ENCODE measurements around the gene MAML3. TPM values are rescaled to one million over a fixed set of nuclear protein-coding genes. Genes with fewer than 3 reads are reported as not detected.

Gene MAML3
- total RNA-seq: 10 to 100 TPM; 21.2 to 28.4 (median 22.1) TPM

- TF ChIP-seq CTCF (IDR thresholded peaks at IDR 0.05): no peak
- no peak for TF ChIP-seq POLR2A (IDR thresholded peaks at IDR 0.05)
- 0 to 1% methylated on average over 64 to 71 of the region's 79 CpGs for WGBS, 2 donors
Measured at GRCh38 chr4:140153718-140154571, at the start of gene MAML3. MAML3 (minus strand) TSS chr4:140154184; CDS start chr4:140153327, 857 bp downstream.

GRCh38 chr4:140198942-140199341, 45.0 kb upstream of the MAML3 start:
- H3K4me3 ChIP-seq (ENCODE audit: low read depth, poor library complexity, severe bottlenecking): no peak overlapping the region
- DNase-seq (ENCODE audit: low spot score in 2 of 2): no peak
- WGBS, 2 donors: 74 to 84% methylated on average over 1 of the region's 1 CpG
- intact Hi-C loops (cut with DNase I; ENCODE audit: low total_unique reads): no loop called here
- TF ChIP-seq POLR2A (IDR thresholded peaks at IDR 0.05): no peak

More at GRCh38 chr4:140153718-140154571, at the start of gene MAML3:
- peak; percentile 92 to 98 for DNase-seq (ENCODE audit: low spot score in 2 of 2)
- peak within 1 kb of the TSS; percentile 77 for H3K4me3 ChIP-seq (ENCODE audit: low read depth, poor library complexity, severe bottlenecking)
- intact Hi-C loops (cut with DNase I; ENCODE audit: low total_unique reads): loop anchor here (5.0 to 10.0 kb wide), 2 partner anchors 91 to 422 kb away; no protein-coding TSS in a partner anchor

GRCh38 chr4:140195806-140196205, 41.8 kb upstream of the MAML3 start:
- no peak for DNase-seq (ENCODE audit: low spot score in 2 of 2)
- whole genome bisulfite sequencing, 2 donors: 80 to 89% methylated on average over 6 of the region's 6 CpGs
- H3K4me3 ChIP-seq (ENCODE audit: low read depth, poor library complexity, severe bottlenecking): no peak overlapping the region
- intact Hi-C loops (cut with DNase I; ENCODE audit: low total_unique reads): no loop called here
- TF ChIP-seq CTCF (IDR thresholded peaks at IDR 0.05) (no peak), POLR2A (IDR thresholded peaks at IDR 0.05) (no peak)

- WGBS, 2 donors: 76 to 78% methylated on average over 2 of the region's 2 CpGs
- TF ChIP-seq POLR2A (IDR thresholded peaks at IDR 0.05) (no peak), CTCF (IDR thresholded peaks at IDR 0.05) (no peak)
- intact Hi-C loops (cut with DNase I; ENCODE audit: low total_unique reads): loop anchor here (5.0 kb wide), 1 partner anchor 822 kb away; no protein-coding TSS in a partner anchor
Measured at GRCh38 chr4:140189805-140190204, 35.8 kb upstream of the MAML3 start.

GRCh38 chr4:140188975-140189374, 35.0 kb upstream of the MAML3 start:
- no peak for DNase-seq (ENCODE audit: low spot score in 2 of 2)
- H3K4me3 ChIP-seq (ENCODE audit: low read depth, poor library complexity, severe bottlenecking): no peak overlapping the region
- intact Hi-C loops (cut with DNase I; ENCODE audit: low total_unique reads): no loop called here
- WGBS, 2 donors: 20 to 41% methylated on average over 2 of the region's 2 CpGs
- TF ChIP-seq POLR2A (IDR thresholded peaks at IDR 0.05) (no peak), CTCF (IDR thresholded peaks at IDR 0.05) (no peak)

More at GRCh38 chr4:140189805-140190204, 35.8 kb upstream of the MAML3 start:
- DNase-seq (ENCODE audit: low spot score in 2 of 2): no peak
- H3K4me3 ChIP-seq (ENCODE audit: low read depth, poor library complexity, severe bottlenecking): no peak overlapping the region

- 10 to 71% methylated on average over 1 of the region's 1 CpG for WGBS, 2 donors
- intact Hi-C loops (cut with DNase I; ENCODE audit: low total_unique reads): no loop called here
- no peak for TF ChIP-seq CTCF (IDR thresholded peaks at IDR 0.05)
- no peak for TF ChIP-seq POLR2A (IDR thresholded peaks at IDR 0.05)
- H3K4me3 ChIP-seq (ENCODE audit: low read depth, poor library complexity, severe bottlenecking): no peak overlapping the region
- DNase-seq (ENCODE audit: low spot score in 2 of 2): no peak
Measured at GRCh38 chr4:140187316-140187695, 33.3 kb upstream of the MAML3 start.

Measured in lower leg skin (tissue), 4 donors.